GM12878 (cell line): ENCODE data around the gene SULT1A3. TPM values are rescaled to one million over a fixed set of nuclear protein-coding genes. Genes with fewer than 3 reads are reported as not detected.

Experiments
- CBX3 ChIP-seq: fragments of 200-600 bp; sonication (generic); IDR thresholded peaks from 2 replicates; pipeline ENCODE4 v1.6.1; 2016; ENCODE audit warnings: low read depth, borderline replicate concordance
- DPF2 ChIP-seq: fragments of 450-650 bp; IDR thresholded peaks from 2 replicates; pipeline ENCODE4 v1.6.1; 2017; ENCODE audit warnings: mild to moderate bottlenecking
- ETV6 ChIP-seq, 2 experiments: fragments of 450-650 bp in 1 of 2; IDR thresholded peaks in 1 of 2; conservative IDR thresholded peaks in 1 of 2; 2 replicates each; pipeline ENCODE4 v1.6.1; 2014; ENCODE audit warnings: antibody characterized with exemption in 1 of 2, borderline replicate concordance in 1 of 2, low read depth in 1 of 2, mild to moderate bottlenecking in 1 of 2, moderate library complexity in 1 of 2
- FOS ChIP-seq: IDR thresholded peaks from 3 replicates; pipeline ENCODE4 v1.6.1; 2011; ENCODE audit warnings: borderline replicate concordance; ENCODE audit not compliant: insufficient read length; ENCODE audit errors: extremely low read depth
- FOXK2 ChIP-seq: fragments of 450-650 bp; IDR thresholded peaks from 2 replicates; pipeline ENCODE4 v1.6.1; 2017; ENCODE audit warnings: mild to moderate bottlenecking, moderate library complexity
- HCFC1 ChIP-seq: fragments of 150-350 bp; IDR thresholded peaks from 2 replicates; pipeline ENCODE4 v1.6.1; 2014; ENCODE audit warnings: low read length
- KAT2A ChIP-seq: conservative IDR thresholded peaks from 2 replicates; pipeline ENCODE4 v1.6.1; 2011; ENCODE audit warnings: low read depth, low read length; ENCODE audit not compliant: control insufficient read depth
- MTA2 ChIP-seq: fragments of 450-650 bp; IDR thresholded peaks from 2 replicates; pipeline ENCODE4 v1.6.1; 2016; ENCODE audit warnings: low read depth, mild to moderate bottlenecking, moderate library complexity
- NBN ChIP-seq: fragments of 450-650 bp; IDR thresholded peaks from 2 replicates; pipeline ENCODE4 v1.6.1; 2016
- SIX5 ChIP-seq: IDR thresholded peaks from 2 replicates; pipeline ENCODE4 v1.6.1; 2011; ENCODE audit warnings: mild to moderate bottlenecking, low read depth, low read length, moderate library complexity; ENCODE audit not compliant: severe bottlenecking
- SMAD1 ChIP-seq: fragments of 450-650 bp; IDR thresholded peaks from 2 replicates; pipeline ENCODE4 v1.6.1; 2018; ENCODE audit warnings: mild to moderate bottlenecking, low read depth; ENCODE audit not compliant: partially characterized antibody
- SUPT20H ChIP-seq: IDR thresholded peaks from 2 replicates; pipeline ENCODE4 v1.6.1; 2011; ENCODE audit warnings: low read depth, mild to moderate bottlenecking, low read length, moderate library complexity, borderline replicate concordance; ENCODE audit not compliant: control insufficient read depth
- SUZ12 ChIP-seq: fragments of 200-600 bp; sonication (generic); IDR thresholded peaks from one replicate; pipeline ENCODE4 v1.6.1; 2018; ENCODE audit warnings: antibody characterized with exemption, mild to moderate bottlenecking; ENCODE audit not compliant: unreplicated experiment
- ZBED1 ChIP-seq: IDR thresholded peaks from 2 replicates; pipeline ENCODE4 v1.6.1; 2016; ENCODE audit warnings: borderline replicate concordance
- ZNF384 ChIP-seq: IDR thresholded peaks from 2 replicates; pipeline ENCODE4 v1.6.1; 2012; ENCODE audit warnings: low read depth, mild to moderate bottlenecking, low read length, improper control_type of control experiment, borderline replicate concordance
- ZZZ3 ChIP-seq: IDR thresholded peaks from 2 replicates; pipeline ENCODE4 v1.6.1; 2011; ENCODE audit warnings: low read depth; ENCODE audit not compliant: control insufficient read depth, insufficient read length
- polyA plus RNA-seq, 11 experiments: library from polyadenylated mRNA; depleted of rRNA in 4 of 11; unstranded in 6 of 11; stranded (reverse) in 5 of 11; fragments of >200 nt; fragmentation: Nextera tagmentation in 4 of 11; fragmentation: Illumina TruSeq in 1 of 11; extraction: Ambion mirVana in 4 of 11; extraction: Trizol in 1 of 11; gene quantifications; 1 replicate in 1 of 11; 2 replicates in 10 of 11; pipeline versions ENCODE4 v1.2.1 to v1.2.3, GENCODE V29; 2011 to 2016; ENCODE audit warnings: inconsistent platforms in 2 of 11, missing spikeins in 2 of 11, low read depth in 1 of 11
- total RNA-seq, 4 experiments: library from RNA; depleted of rRNA in 3 of 4; stranded (reverse); fragments of >200 nt in 3 of 4; fragmentation: Illumina TruSeq in 1 of 4; extraction: Trizol in 1 of 4; gene quantifications; 2 replicates each; pipeline versions ENCODE4 v1.2.1 to v1.2.3, GENCODE V29; 2013 to 2021
- TF ChIP-seq, protein P1 (sequence below): IDR thresholded peaks from 2 replicates; pipeline ENCODE4 v1.6.1; 2012; ENCODE audit warnings: low read depth, low read length, improper control_type of control experiment
- TF ChIP-seq, protein P2 (sequence below): fragments of 450-650 bp; IDR thresholded peaks from 2 replicates; pipeline ENCODE4 v1.6.1; 2018; ENCODE audit warnings: borderline replicate concordance, mild to moderate bottlenecking; ENCODE audit not compliant: partially characterized antibody
- TF ChIP-seq, protein P3 (sequence below): fragments of 450-650 bp; formaldehyde crosslinking; IDR thresholded peaks from 2 replicates; pipeline ENCODE4 v1.5.0; 2022; ENCODE audit warnings: mild to moderate bottlenecking, missing genetic modification characterization
- TF ChIP-seq, protein P4 (sequence below): fragments of 450-650 bp; IDR thresholded peaks from 2 replicates; pipeline ENCODE4 v1.6.1; 2017; ENCODE audit warnings: antibody characterized with exemption, mild to moderate bottlenecking, moderate library complexity

Gene SULT1A3
- total and polyA plus RNA-seq, 10 of the 15 experiments (the other 5 are each of a cell fraction or from before 2014, with no cell fraction given): 3.3 to 15.8 (median 6.2) TPM

DNA sequence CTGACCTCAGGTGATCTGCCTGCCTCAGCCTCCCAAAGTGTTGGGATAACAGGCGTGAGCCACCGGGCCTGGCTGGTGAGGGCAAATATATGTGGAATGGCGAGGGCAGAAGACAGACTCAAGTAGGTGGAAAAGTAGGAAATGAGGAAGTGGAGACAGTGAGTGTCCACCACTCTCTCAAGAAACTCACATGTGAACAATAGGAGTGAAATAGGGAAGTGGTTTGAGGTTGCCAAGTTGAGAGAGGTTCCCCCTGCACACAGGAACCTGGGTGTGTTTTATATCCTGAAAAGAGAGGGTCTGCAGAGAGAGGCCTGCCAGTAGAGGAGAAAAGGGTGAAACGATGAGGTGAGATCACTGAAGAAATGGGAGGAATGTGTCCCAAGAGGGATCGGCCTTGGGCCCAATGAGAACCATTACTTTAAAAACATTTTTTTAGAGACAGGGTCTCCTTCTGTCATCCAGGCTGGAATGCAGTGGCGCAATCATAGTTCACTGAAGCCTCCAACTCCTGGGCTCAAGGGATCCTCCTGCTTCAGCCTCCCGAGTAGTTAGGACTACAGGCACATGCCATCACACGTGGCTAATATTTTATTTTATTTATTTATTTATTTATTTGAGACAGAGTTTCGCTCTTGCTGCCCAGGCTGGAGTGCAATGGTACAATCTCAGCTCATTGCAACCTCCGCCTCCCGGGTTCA is 32.7 kb upstream of the SULT1A3 start (continued):
- TF ChIP-seq, protein P1, sequence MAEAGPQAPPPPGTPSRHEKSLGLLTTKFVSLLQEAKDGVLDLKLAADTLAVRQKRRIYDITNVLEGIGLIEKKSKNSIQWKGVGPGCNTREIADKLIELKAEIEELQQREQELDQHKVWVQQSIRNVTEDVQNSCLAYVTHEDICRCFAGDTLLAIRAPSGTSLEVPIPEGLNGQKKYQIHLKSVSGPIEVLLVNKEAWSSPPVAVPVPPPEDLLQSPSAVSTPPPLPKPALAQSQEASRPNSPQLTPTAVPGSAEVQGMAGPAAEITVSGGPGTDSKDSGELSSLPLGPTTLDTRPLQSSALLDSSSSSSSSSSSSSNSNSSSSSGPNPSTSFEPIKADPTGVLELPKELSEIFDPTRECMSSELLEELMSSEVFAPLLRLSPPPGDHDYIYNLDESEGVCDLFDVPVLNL: no peak
- no peak for TF ChIP-seq ZZZ3
- TF ChIP-seq SUZ12: no peak
- no peak for TF ChIP-seq SMAD1
- TF ChIP-seq HCFC1: no peak
- no peak for TF ChIP-seq ZNF384
- no peak for TF ChIP-seq SIX5
- TF ChIP-seq KAT2A: no peak
- peak; percentile 98 for TF ChIP-seq DPF2
- TF ChIP-seq, protein P2, sequence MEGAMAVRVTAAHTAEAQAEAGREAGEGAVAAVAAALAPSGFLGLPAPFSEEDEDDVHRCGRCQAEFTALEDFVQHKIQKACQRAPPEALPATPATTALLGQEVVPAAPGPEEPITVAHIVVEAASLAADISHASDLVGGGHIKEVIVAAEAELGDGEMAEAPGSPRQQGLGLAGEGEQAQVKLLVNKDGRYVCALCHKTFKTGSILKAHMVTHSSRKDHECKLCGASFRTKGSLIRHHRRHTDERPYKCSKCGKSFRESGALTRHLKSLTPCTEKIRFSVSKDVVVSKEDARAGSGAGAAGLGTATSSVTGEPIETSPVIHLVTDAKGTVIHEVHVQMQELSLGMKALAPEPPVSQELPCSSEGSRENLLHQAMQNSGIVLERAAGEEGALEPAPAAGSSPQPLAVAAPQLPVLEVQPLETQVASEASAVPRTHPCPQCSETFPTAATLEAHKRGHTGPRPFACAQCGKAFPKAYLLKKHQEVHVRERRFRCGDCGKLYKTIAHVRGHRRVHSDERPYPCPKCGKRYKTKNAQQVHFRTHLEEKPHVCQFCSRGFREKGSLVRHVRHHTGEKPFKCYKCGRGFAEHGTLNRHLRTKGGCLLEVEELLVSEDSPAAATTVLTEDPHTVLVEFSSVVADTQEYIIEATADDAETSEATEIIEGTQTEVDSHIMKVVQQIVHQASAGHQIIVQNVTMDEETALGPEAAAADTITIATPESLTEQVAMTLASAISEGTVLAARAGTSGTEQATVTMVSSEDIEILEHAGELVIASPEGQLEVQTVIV: no peak
- no peak for TF ChIP-seq FOS
- peak; percentile 83 for TF ChIP-seq MTA2
- TF ChIP-seq, protein P3, sequence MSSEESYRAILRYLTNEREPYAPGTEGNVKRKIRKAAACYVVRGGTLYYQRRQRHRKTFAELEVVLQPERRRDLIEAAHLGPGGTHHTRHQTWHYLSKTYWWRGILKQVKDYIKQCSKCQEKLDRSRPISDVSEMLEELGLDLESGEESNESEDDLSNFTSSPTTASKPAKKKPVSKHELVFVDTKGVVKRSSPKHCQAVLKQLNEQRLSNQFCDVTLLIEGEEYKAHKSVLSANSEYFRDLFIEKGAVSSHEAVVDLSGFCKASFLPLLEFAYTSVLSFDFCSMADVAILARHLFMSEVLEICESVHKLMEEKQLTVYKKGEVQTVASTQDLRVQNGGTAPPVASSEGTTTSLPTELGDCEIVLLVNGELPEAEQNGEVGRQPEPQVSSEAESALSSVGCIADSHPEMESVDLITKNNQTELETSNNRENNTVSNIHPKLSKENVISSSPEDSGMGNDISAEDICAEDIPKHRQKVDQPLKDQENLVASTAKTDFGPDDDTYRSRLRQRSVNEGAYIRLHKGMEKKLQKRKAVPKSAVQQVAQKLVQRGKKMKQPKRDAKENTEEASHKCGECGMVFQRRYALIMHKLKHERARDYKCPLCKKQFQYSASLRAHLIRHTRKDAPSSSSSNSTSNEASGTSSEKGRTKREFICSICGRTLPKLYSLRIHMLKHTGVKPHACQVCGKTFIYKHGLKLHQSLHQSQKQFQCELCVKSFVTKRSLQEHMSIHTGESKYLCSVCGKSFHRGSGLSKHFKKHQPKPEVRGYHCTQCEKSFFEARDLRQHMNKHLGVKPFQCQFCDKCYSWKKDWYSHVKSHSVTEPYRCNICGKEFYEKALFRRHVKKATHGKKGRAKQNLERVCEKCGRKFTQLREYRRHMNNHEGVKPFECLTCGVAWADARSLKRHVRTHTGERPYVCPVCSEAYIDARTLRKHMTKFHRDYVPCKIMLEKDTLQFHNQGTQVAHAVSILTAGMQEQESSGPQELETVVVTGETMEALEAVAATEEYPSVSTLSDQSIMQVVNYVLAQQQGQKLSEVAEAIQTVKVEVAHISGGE (CRISPR knock-in tag): no peak
- TF ChIP-seq SUPT20H: no peak
- peak in 1 of 2 experiments; percentile 84; a peak in 2 of 4 replicates for TF ChIP-seq ETV6 (conservative IDR thresholded peaks at IDR 0.05 in 1 of 2, IDR thresholded peaks at IDR 0.05 in 1 of 2; ENCODE audit: borderline replicate concordance in 1 of 2, low read depth in 1 of 2)
- TF ChIP-seq, protein P4, sequence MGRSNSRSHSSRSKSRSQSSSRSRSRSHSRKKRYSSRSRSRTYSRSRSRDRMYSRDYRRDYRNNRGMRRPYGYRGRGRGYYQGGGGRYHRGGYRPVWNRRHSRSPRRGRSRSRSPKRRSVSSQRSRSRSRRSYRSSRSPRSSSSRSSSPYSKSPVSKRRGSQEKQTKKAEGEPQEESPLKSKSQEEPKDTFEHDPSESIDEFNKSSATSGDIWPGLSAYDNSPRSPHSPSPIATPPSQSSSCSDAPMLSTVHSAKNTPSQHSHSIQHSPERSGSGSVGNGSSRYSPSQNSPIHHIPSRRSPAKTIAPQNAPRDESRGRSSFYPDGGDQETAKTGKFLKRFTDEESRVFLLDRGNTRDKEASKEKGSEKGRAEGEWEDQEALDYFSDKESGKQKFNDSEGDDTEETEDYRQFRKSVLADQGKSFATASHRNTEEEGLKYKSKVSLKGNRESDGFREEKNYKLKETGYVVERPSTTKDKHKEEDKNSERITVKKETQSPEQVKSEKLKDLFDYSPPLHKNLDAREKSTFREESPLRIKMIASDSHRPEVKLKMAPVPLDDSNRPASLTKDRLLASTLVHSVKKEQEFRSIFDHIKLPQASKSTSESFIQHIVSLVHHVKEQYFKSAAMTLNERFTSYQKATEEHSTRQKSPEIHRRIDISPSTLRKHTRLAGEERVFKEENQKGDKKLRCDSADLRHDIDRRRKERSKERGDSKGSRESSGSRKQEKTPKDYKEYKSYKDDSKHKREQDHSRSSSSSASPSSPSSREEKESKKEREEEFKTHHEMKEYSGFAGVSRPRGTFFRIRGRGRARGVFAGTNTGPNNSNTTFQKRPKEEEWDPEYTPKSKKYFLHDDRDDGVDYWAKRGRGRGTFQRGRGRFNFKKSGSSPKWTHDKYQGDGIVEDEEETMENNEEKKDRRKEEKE: no peak
- TF ChIP-seq CBX3: no peak
- TF ChIP-seq ZBED1: no peak
- no peak for TF ChIP-seq FOXK2
- TF ChIP-seq NBN: peak; percentile 94
